ENCODE results near the gene FAF2.

GRCh38 chr5:176553260-176554085 lies 105.3 kb downstream of the FAF2 start:
- TF ChIP-seq EZH2 (IDR thresholded peaks at IDR 0.05; ENCODE audit: low read depth), result no peak
- TF ChIP-seq CTCF (conservative IDR thresholded peaks at IDR 0.05), result no peak
